GM19193 (cell line): ENCODE results near the gene SLC27A6.

ENCODE experiments used
- POLR2A ChIP-seq: IDR thresholded peaks from 4 replicates; pipeline ENCODE4 v1.6.1; 2011; ENCODE audit not compliant: insufficient read depth, insufficient read length; ENCODE audit errors: extremely low read depth

Gene SLC27A6

DNA sequence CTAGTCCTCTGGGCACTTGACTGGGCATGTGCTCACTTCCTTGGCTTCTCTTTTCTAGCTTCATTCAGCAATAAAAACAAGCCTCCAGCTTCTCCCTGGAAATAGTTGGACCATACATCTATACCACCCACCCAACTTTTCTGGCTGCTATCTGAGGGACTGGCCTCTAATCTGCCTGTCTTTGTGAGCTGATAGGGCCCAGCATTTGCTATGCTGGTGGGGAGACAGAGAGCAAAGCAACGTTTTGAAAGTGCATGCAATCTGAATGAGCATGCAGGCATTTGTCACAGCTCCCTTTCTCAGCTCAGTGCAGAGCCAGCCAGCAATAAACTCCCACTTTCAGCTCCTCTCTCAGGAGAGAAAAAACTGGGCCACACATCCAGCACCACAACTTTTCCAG is 78.6 kb downstream of the SLC27A6 start:
- TF ChIP-seq POLR2A, result no peak

- TF ChIP-seq POLR2A, result no peak
These were observed 80.9 kb downstream of the SLC27A6 start for GRCh38 chr5:129046151-129046550.

- TF ChIP-seq POLR2A, result no peak
These were observed 83.2 kb downstream of the SLC27A6 start for GRCh38 chr5:129048509-129048908.

- no peak for TF ChIP-seq POLR2A
These were observed 84.0 kb downstream of the SLC27A6 start for GRCh38 chr5:129049126-129049799.

DNA sequence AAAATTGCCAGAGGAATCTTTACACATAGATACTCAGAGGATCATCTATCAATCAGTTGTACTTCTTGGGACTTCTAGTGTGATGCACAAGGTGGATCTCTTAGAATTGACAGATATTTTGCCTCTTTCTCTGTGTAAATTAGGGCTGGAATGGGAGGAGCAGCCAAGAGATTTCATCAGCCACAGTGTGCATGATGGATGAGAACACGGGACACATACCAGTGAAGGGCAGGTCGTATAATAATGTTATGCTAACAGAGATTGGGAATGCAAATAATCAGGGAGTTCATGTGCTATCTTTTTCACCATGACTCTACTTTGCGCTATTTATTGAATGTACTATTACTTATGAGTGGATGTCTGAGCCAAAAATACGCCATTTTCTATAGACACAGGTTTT is 86.0 kb downstream of the SLC27A6 start:
- TF ChIP-seq POLR2A, result no peak

DNA sequence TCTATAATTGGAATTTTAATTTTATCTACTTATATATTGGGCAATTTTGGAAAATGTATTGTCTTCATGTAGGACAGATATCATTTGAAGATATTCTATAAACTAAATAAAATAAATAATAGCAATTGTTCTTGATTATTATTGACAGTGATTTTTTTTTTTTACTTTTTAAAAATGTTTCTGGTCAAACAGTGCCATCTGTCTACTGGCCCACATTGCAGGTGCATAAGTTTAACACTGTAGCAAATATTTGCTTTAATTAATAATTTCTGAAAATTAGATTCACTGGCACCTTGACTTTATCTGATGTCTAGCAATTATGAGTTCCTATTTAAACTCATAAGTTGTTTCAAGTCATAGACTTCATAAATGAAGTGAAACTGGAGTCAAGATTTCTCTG is 88.2 kb downstream of the SLC27A6 start:
- TF ChIP-seq POLR2A, result no peak

- no peak for TF ChIP-seq POLR2A
These were observed 92.0 kb downstream of the SLC27A6 start for GRCh38 chr5:129057329-129057728.

DNA sequence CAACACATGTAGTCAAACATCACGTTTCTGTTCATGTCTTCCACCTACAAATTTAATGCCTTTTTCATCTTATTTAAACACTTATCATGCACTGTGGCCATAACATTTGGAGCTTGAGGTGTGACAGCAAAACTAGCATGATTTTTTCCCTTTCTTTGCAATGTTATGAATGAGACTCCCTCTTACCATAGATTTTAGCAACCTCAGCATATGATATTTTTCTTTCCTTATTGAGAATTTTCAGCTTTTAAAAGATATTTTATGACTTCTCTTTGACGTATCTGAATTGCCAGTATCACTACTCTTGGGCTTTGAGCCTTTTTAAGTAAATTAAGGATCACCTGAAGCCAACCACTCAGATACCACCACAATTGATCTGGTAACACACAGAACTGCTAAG is 96.6 kb downstream of the SLC27A6 start:
- TF ChIP-seq POLR2A, result no peak

DNA sequence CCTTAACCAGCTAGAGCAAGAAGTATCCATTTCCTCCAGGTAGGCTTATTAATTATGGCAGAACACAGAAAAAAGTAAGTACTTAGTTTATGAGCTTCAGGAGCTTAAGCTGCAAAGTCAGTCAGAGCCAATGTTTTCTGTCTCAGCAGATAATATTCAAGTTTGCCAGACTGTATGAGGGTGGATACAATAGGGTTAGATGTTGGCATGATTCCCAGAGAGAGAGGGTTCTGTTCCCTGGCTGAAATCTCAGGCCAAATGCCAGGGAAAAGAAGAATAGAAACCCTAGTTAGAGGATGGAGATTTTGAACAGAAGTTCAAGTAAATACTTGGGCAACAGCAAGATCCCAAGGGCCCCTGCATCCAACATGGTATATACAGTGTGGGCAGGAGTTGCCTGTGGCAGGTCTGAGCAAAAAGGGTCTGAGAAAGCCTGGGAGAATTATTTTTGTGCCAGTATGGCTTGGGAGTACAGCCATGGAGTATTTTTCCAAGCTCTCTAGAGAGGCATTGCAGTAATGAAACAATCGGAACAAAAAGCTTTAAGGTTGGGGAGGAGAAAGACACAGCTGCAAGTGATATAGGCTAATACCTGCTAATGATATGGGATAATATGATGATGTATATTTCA is 98.3 kb downstream of the SLC27A6 start:
- TF ChIP-seq POLR2A, result no peak

DNA sequence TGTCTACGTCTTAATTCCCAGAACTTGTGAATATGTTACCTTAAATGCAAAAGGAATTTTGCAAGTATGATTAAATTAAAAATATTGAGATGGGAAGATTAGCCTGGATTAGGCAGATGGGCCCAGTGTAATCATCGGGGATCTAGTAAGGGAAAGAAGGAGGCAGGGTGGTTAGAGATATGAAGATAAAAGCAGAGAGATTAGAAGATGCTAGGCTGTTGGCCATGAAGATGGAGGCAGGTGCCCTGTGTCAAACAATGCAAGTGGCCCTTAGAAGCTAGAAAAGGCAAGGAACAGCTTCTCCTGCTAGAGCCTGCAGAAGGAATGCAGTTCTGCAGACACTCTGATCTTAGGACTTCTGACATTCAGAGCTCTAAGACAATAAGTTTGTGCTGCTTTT is 100.4 kb downstream of the SLC27A6 start:
- no peak for TF ChIP-seq POLR2A

GRCh38 chr5:129067745-129068144 is 102.5 kb downstream of the SLC27A6 start:
- no peak for TF ChIP-seq POLR2A

GRCh38 chr5:129069292-129069691 is 104.0 kb downstream of the SLC27A6 start:
- no peak for TF ChIP-seq POLR2A

DNA sequence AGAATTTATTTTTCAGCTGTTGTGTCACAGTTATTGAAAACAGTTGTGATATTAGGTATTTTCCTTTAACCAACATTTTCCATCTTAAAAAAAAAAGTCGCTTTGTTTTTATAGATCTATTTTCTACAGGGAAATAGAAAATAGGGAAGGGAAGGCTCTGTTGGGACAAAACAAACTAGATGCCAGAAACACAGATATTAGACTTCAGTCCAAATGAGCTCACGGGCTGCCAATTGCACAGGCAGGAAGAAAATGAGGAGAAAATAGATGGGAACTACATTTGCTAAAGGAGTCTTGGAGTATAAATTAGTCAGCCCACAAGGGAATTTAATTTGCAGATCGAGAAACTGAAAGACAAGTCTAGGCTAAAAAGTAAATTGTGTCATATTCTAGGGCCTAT is 107.8 kb downstream of the SLC27A6 start:
- TF ChIP-seq POLR2A, result no peak

- TF ChIP-seq POLR2A, result no peak
These were observed 109.6 kb downstream of the SLC27A6 start for GRCh38 chr5:129074903-129075302.

DNA sequence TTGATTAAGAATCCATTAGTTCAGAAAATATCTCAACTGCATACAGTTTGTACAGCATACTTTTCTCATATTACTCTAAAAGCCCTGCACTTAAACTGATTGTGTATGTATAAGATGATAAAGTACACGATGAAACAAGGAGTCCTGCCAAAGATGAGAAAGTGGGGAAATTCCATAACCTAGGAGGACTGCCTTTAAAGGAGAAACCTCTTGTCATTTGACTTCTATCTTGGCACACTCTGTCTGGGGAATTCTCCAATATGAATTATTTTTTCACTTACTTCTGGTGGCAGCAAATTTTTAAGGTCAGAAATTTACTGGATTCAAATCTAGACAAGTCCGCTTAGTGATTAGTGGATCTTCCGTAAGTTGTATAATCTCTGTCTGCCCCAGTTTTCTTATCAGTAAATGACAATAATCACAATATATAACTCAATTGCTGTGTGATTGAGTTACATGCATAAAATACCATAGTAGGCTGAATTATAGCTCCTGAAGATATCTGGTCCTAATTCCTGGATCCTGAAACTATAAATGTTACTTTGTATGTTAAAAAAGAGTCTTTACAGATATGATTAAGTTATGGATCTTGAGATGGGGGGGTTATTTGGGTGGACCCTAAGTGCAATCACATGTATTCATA is 112.3 kb downstream of the SLC27A6 start:
- no peak for TF ChIP-seq POLR2A

GRCh38 chr5:129078247-129078646 is 113.0 kb downstream of the SLC27A6 start:
- TF ChIP-seq POLR2A, result no peak
